ENCODE data around the gene NFATC1.

- TF ChIP-seq SUZ12 (IDR thresholded peaks at IDR 0.05; ENCODE audit: extremely low read depth, insufficient read depth, insufficient read length) (no peak), ZNF274 (IDR thresholded peaks at IDR 0.05; ENCODE audit: low read depth, low read length) (no peak)
These were observed 29.8 kb downstream of the NFATC1 start for GRCh38 chr18:79425569-79425886.

Data from NT2/D1 (cell line).